ENCODE measurements around the gene NPFFR1.
"Not testable (repeated sequence)": the region's sequence is repeated elsewhere in the genome, so short reads cannot be mapped to it uniquely, and the experiment has no call there.

Gene NPFFR1

DNA sequence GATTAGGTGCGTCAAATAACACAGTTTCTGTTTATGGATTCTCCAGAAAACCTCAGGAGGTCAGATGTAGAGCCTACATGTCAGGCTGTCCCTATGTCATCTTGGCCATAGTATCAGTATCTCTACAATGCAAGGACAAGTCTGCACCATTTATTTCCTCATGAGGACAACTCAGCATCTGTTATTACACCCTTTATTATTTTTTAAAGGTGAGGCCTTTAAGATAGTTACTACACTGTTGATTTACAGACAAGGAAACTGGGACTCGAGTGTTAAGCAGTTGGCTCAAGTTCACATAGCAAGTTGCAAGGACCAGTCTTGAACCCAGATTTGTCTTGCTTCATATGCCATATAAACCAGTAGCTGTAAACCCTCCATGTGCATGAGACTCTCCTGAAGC is 27.3 kb downstream of the NPFFR1 start:
- DNase-seq (ENCODE audit: low read depth in 2 of 2) = no peak

DNA sequence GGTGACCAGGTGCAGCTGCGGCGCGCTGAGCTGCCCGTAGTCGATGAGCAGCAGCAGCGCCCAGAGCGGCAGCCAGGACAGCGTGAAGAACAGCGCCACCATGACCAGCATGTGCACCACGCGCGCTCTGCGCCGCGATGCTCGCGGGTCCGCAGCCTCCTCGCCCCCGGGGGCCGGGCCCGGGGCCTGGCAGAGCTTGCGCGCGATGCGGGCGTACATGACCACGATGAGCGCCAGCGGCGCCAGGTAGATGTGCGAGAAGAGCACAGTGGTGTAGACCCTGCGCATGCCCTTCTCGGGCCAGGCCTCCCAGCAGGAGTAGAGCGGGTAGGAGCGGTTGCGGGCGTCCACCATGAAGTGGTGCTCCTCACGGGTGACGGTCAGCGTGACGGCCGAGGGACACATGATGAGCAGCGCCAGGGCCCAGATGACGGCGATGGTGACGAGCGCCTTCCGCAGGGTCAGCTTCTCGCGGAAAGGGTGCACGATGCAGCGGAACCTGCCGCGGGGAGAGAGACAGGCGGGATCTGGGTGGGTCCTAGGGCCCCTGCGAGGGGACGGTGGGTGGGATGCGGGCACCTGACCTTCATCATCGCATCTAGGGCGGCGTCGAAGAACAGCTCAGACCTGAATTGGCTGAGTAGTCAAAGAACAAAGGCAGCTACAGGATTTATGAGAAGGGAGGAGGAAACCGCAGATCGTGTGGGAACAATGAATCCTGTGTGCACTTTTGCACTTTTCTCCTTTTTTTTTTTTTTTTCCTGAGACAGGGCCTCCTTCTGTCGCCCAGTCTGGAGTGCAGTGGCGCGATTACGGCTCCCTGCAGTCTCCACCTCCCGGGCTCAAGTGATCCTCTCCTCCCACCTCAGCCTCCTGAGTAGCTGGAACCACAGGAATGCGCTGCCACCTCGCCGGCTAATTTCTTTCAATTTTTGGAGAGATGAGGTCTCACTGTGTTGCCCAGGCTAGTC is 28.2 kb downstream of the NPFFR1 start:
- DNase-seq (ENCODE audit: low read depth in 2 of 2) = no peak

GRCh38 chr10:70254778-70255328 is 29.0 kb downstream of the NPFFR1 start:
- no peak for DNase-seq (ENCODE audit: low read depth in 2 of 2)

GRCh38 chr10:70253878-70254765 is 29.7 kb downstream of the NPFFR1 start:
- no peak for DNase-seq (ENCODE audit: low read depth in 2 of 2)

- DNase-seq (ENCODE audit: low read depth in 2 of 2) = no peak
Measured at GRCh38 chr10:70250961-70251680, 32.7 kb downstream of the NPFFR1 start.

- DNase-seq (ENCODE audit: low read depth in 2 of 2) = no peak
Measured at GRCh38 chr10:70247360-70247759, 36.4 kb downstream of the NPFFR1 start.

DNA sequence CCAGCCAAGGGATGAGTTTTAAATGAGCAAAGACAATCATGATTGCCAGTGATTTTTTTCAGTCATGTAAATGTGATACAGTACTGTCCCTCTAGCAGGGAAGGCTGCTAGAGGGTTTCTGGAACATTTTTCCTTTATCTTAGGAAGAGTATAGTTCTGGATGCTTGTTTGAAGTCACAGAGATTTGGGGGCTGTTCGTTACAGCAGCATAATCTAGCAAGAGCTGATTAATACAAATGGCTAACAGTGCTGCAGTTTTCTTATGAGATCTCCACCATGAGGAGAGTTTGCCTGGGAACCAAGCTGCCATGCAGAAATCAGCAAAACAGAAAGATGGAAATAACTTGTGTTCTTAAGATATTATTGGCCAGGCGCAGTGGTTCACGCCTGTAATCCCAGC is 42.7 kb downstream of the NPFFR1 start:
- no peak for DNase-seq (ENCODE audit: low read depth in 2 of 2)

GRCh38 chr10:70239986-70240385 is 43.8 kb downstream of the NPFFR1 start:
- not testable (repeated sequence) for DNase-seq (ENCODE audit: low read depth in 2 of 2)

DNA sequence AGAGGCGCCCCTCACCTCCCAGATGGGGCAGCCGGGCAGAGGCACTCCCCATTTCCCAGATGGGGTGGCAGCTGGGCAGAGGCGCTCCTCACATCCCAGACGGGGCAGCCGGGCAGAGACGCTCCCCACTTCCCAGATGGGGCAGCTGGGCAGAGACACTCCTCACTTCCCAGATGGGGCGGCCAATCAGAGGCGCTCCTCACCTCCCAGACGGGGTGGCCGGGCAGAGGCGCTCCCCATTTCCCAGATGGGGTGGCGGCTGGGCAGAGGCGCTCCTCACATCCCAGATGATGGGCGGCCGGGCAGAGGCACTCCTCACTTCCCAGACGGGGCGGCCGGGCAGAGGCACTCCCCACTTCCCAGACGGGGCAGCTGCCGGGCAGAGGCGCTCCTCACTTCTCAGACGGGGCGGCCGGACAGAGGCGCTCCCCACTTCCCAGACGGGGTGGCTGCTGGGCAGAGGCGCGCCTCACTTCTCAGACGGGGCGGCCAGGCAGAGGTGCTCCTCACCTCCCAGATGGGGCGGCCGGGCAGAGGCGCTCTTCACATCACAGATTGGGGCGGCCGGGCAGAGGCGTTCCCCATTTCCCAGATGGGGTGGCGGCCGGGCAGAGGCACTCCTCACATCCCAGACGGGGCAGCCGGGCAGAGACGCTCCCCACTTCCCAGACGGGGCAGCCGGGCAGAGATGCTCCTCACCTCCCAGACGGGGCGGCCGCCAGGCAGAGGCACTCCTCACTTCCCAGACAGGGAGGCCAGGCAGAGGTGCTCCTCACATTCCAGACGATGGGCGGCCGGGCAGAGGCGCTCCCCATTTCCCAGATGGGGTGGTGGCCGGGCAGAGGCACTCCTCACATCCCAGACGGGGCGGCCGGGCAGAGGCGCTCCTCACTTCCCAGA is 44.5 kb downstream of the NPFFR1 start:
- not testable (repeated sequence) for DNase-seq (ENCODE audit: low read depth in 2 of 2)

GRCh38 chr10:70237958-70238536 is 45.8 kb downstream of the NPFFR1 start:
- not testable (repeated sequence) for DNase-seq (ENCODE audit: low read depth in 2 of 2)

GRCh38 chr10:70234668-70235447 is 48.9 kb downstream of the NPFFR1 start:
- no peak for DNase-seq (ENCODE audit: low read depth in 2 of 2)

GRCh38 chr10:70233939-70234300 is 49.9 kb downstream of the NPFFR1 start:
- no peak for DNase-seq (ENCODE audit: low read depth in 2 of 2)

GRCh38 chr10:70233109-70233938 is 50.5 kb downstream of the NPFFR1 start, which contains the start of gene PPA1:
PPA1 (minus strand) TSS chr10:70233429; CDS start chr10:70233327, 102 bp downstream.
- DNase-seq (ENCODE audit: low read depth in 2 of 2) = peak; percentile 96 to 98

DNA sequence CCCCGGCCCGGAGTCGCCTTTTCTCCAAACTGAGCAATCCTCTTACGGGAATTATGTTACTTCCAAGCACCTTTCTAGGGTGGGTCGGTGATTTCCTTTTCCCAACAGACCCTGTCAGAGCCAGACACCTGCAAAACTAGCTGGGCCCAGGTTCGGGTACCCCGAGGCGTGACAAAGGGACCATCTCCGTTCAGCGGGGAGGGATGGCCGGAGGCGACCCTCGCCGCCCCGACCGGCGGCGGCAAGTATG is 51.0 kb downstream of the NPFFR1 start:
- DNase-seq (ENCODE audit: low read depth in 2 of 2) = no peak

DNA sequence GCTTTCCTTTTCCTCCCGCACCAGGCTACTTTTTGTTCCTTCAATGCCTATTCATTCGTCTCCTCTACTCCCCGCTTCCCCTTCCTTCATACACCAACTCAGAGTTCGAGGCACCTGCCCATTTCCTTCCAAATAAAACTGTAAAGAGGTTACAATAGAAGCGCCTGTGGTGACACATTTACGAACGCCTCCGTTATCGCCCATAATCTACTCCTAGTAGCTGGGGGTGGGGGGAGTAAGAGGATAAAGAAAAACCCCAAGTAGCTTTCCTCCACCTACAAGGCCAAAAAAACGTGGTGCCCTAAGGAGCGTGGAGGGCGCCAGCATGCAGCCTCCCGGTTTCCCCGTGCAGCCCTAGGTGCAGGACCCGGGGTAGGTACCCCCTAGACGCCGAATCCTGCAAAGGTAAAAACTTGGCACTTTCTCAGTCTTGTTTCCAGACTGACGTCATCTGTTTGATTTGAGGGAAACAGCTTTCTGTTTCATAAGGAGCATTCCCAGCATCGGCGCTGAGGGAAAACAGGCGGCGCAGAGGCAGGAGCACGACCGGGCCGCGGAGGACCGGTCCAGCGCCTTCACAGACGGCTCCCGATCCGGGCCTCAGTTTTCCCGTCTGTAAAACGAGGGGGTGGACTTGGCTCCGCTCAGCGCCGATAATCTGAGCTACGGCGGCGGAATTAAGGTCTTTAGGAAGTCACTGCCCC is 51.5 kb downstream of the NPFFR1 start:
- no peak for DNase-seq (ENCODE audit: low read depth in 2 of 2)

- no peak for DNase-seq (ENCODE audit: low read depth in 2 of 2)
Measured at GRCh38 chr10:70228491-70228890, 55.3 kb downstream of the NPFFR1 start.

GRCh38 chr10:70227548-70228320 is 56.1 kb downstream of the NPFFR1 start:
- DNase-seq (ENCODE audit: low read depth in 2 of 2) = no peak

Data from stimulated activated CD8-positive, alpha-beta memory T cell treated with anti-CD3 and anti-CD28 coated beads, Interleukin-7, amount 100 ng/mL, for 1 hour (primary cell).